Suprapubic skin (tissue), 3 donors: ENCODE measurements around the gene CHN1.

Experiments
- EP300 ChIP-seq: sonication (generic); formaldehyde crosslinking; IDR thresholded peaks from one replicate; pipeline ENCODE4 v1.6.1; 2017; ENCODE audit warnings: antibody characterized with exemption
- POLR2A ChIP-seq, 2 donors: fragments of 450-650 bp; IDR thresholded peaks; one replicate each; pipeline ENCODE4 v1.6.1; 2017; ENCODE audit warnings: antibody characterized with exemption in 2 of 2, mild to moderate bottlenecking in 2 of 2, moderate library complexity in 2 of 2
- TF ChIP-seq, protein P1 (sequence below), 2 donors: fragments of 200-600 bp in 1 of 2; fragments of 450-650 bp in 1 of 2; sonication (generic) in 1 of 2; IDR thresholded peaks; one replicate each; pipeline ENCODE4 v1.5.1; 2016 to 2019; ENCODE audit warnings: antibody characterized with exemption in 2 of 2, mild to moderate bottlenecking in 1 of 2, moderate library complexity in 1 of 2

DNA sequence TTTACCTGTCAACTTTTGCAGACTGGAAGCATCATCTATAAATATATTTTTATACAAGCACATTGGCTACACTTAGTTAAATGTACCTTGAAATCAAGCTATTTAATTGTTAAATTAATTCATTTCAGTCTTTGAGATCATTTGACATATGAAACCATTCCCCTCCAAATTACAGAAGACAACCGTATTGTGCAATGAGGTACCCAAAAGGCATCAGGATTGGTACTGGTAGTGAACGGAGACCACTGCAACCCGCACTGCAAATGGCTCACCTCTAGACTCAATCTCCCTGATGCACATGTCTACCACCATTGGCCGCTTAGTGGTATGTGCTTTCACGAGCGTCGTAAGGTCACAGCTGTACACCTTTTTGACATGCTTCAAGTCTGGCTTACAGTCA lies 193.1 kb downstream of the CHN1 start:
- TF ChIP-seq, protein P1, sequence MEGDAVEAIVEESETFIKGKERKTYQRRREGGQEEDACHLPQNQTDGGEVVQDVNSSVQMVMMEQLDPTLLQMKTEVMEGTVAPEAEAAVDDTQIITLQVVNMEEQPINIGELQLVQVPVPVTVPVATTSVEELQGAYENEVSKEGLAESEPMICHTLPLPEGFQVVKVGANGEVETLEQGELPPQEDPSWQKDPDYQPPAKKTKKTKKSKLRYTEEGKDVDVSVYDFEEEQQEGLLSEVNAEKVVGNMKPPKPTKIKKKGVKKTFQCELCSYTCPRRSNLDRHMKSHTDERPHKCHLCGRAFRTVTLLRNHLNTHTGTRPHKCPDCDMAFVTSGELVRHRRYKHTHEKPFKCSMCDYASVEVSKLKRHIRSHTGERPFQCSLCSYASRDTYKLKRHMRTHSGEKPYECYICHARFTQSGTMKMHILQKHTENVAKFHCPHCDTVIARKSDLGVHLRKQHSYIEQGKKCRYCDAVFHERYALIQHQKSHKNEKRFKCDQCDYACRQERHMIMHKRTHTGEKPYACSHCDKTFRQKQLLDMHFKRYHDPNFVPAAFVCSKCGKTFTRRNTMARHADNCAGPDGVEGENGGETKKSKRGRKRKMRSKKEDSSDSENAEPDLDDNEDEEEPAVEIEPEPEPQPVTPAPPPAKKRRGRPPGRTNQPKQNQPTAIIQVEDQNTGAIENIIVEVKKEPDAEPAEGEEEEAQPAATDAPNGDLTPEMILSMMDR (IDR thresholded peaks at IDR 0.05), result no peak
- no peak for TF ChIP-seq POLR2A (IDR thresholded peaks at IDR 0.05)
- TF ChIP-seq EP300, result no peak
